GM23338 (cell line): ENCODE data around the gene DOCK11.
"Not testable (repeated sequence)": the region's sequence is repeated elsewhere in the genome, so short reads cannot be mapped to it uniquely, and the experiment has no call there.

Source experiments
- CREB1 ChIP-seq: fragments of 250-450 bp; sonication (Bioruptor Pico); IDR thresholded peaks from 2 replicates; pipeline ENCODE4 v1.5.0; 2020; ENCODE audit warnings: low read depth, mild to moderate bottlenecking, moderate library complexity
- CTCF ChIP-seq, 2 experiments: fragments of 200-600 bp in 1 of 2; sonication (generic) in 1 of 2; conservative IDR thresholded peaks; 2 replicates each; pipeline versions ENCODE4 v1.5.1 to v1.6.1; 2016 to 2017; ENCODE audit warnings: antibody characterized with exemption in 2 of 2, low read depth in 2 of 2, mild to moderate bottlenecking in 2 of 2, moderate library complexity in 1 of 2
- ETS1 ChIP-seq: IDR thresholded peaks from 2 replicates; pipeline ENCODE4 v1.6.1; 2016; ENCODE audit warnings: antibody characterized with exemption
- EZH2 ChIP-seq: fragments of 200-600 bp; sonication (generic); IDR thresholded peaks from one replicate; pipeline ENCODE4 v1.8.0; 2017; ENCODE audit warnings: antibody characterized with exemption, mild to moderate bottlenecking, low read depth; ENCODE audit not compliant: unreplicated experiment
- EZH2phosphoT487 ChIP-seq: fragments of 200-600 bp; sonication (generic); IDR thresholded peaks from one replicate; pipeline ENCODE4 v1.8.1; 2018; ENCODE audit warnings: antibody characterized with exemption; ENCODE audit not compliant: unreplicated experiment
- JUNB ChIP-seq: IDR thresholded peaks from one replicate; pipeline ENCODE4 v1.6.1; 2016; ENCODE audit warnings: antibody characterized with exemption; ENCODE audit not compliant: unreplicated experiment
- NANOG ChIP-seq: IDR thresholded peaks from 2 replicates; pipeline ENCODE4 v1.6.1; 2016; ENCODE audit warnings: antibody characterized with exemption, borderline replicate concordance
- POLR2AphosphoS5 ChIP-seq: IDR thresholded peaks from 2 replicates; pipeline ENCODE4 v1.6.1; 2016; ENCODE audit warnings: antibody characterized with exemption, low read depth
- REST ChIP-seq: IDR thresholded peaks from one replicate; pipeline ENCODE4 v1.6.1; 2018; ENCODE audit warnings: antibody characterized with exemption; ENCODE audit not compliant: unreplicated experiment
- ZNF331 ChIP-seq: fragments of 250-450 bp; sonication (Bioruptor Pico); IDR thresholded peaks from 2 replicates; pipeline ENCODE4 v1.5.0; 2020; ENCODE audit warnings: low read depth, mild to moderate bottlenecking, moderate library complexity

GRCh38 chrX:118482384-118482783 is 13.2 kb upstream of the DOCK11 start:
- TF ChIP-seq CTCF (conservative IDR thresholded peaks at IDR 0.05; ENCODE audit: low read depth in 2 of 2); POLR2AphosphoS5; ZNF331 (CRISPR knock-in tag); EZH2; EZH2phosphoT487; ETS1; JUNB; REST; CREB1; NANOG: not testable (repeated sequence)
